Transverse colon (tissue), 4 donors: Measurements from ENCODE around the gene HRAS. TPM values are rescaled to one million over a fixed set of nuclear protein-coding genes. Genes with fewer than 3 reads are reported as not detected.

Source experiments
- DNase-seq: peaks from one replicate; pipeline ENCODE4 v3.0.0-alpha.2; 2019
- H3K27ac ChIP-seq, 4 donors: fragments of 200-600 bp; sonication (generic); 2 replicates each; pipeline ENCODE4 v1.5.1; 2016 to 2018; ENCODE audit warnings: inconsistent platforms in 4 of 4
- H3K27me3 ChIP-seq: fragments of 200-600 bp; sonication (generic); 2 replicates; pipeline ENCODE4 v1.5.1; 2017; ENCODE audit warnings: inconsistent platforms
- H3K36me3 ChIP-seq, 4 donors: fragments of 200-600 bp; sonication (generic); 2 replicates each; pipeline ENCODE4 v1.5.1; 2017 to 2019; ENCODE audit warnings: inconsistent platforms in 4 of 4
- H3K4me1 ChIP-seq, 4 donors: fragments of 200-600 bp; sonication (generic); 2 replicates each; pipeline ENCODE4 v1.5.1; 2017 to 2020; ENCODE audit warnings: inconsistent platforms in 4 of 4
- H3K4me3 ChIP-seq, 4 donors: fragments of 200-600 bp; sonication (generic); 1 replicate in 1 of 4; 2 replicates in 3 of 4; pipeline versions ENCODE4 v1.5.1 to v1.6.1; 2017 to 2019; ENCODE audit warnings: inconsistent platforms in 4 of 4
- H3K9me3 ChIP-seq, 2 donors: fragments of 200-600 bp; sonication (generic); 2 replicates each; pipeline ENCODE4 v1.5.1; 2017 to 2019; ENCODE audit warnings: inconsistent platforms in 2 of 2
- CTCF ChIP-seq, 5 experiments: fragments of 200-600 bp in 3 of 5; fragments of 450-650 bp in 2 of 5; sonication (generic) in 3 of 5; IDR thresholded peaks; 1 replicate in 2 of 5; 2 replicates in 3 of 5; pipeline ENCODE4 v1.5.1; 2016 to 2017; ENCODE audit warnings: antibody characterized with exemption in 5 of 5, inconsistent platforms in 3 of 5, mild to moderate bottlenecking in 2 of 5, moderate library complexity in 1 of 5
- EP300 ChIP-seq: sonication (generic); formaldehyde crosslinking; IDR thresholded peaks from one replicate; pipeline ENCODE4 v1.6.1; 2017; ENCODE audit warnings: antibody characterized with exemption, low read depth
- POLR2A ChIP-seq: fragments of 450-650 bp; IDR thresholded peaks from one replicate; pipeline ENCODE4 v1.6.1; 2016; ENCODE audit warnings: antibody characterized with exemption, mild to moderate bottlenecking, moderate library complexity
- POLR2AphosphoS5 ChIP-seq, 3 donors: sonication (generic); formaldehyde crosslinking; IDR thresholded peaks; one replicate each; pipeline ENCODE4 v1.6.1; 2016; ENCODE audit warnings: antibody characterized with exemption in 3 of 3
- WGBS, 2 donors: methylation state at CpG; one replicate each; pipeline ENCODE4 v1.1.5; 2018; ENCODE audit warnings: low coverage in 1 of 2; 5-methylcytosine and 5-hydroxymethylcytosine counted together
- in situ Hi-C, 4 donors: fragments of 200-750 bp; cut with MboI; loops; one replicate each; pipeline versions ENCODE4 v1.15.0 to v1.15.1; 2017; ENCODE audit warnings: low sequenced_read_pairs in 3 of 4, low pct_ligation_motif_present in 1 of 4, low pct_unique_long_range_greater_than_20kb in 1 of 4
- intact Hi-C: fragments of 100-400 bp; cut with DNase I; formaldehyde crosslinking; loops from one replicate; pipeline ENCODE4 v1.15.1; 2023; ENCODE audit warnings: low total_unique reads
- total RNA-seq, 4 donors: library from RNA; depleted of rRNA; stranded (reverse); fragments of >200 nt; gene quantifications; one replicate each; pipeline ENCODE4 v1.1.0, GENCODE V29; 2016

Gene HRAS
- total RNA-seq, 4 donors from 2014 or later = 31.0 to 57.1 (median 33.9) TPM

DNA sequence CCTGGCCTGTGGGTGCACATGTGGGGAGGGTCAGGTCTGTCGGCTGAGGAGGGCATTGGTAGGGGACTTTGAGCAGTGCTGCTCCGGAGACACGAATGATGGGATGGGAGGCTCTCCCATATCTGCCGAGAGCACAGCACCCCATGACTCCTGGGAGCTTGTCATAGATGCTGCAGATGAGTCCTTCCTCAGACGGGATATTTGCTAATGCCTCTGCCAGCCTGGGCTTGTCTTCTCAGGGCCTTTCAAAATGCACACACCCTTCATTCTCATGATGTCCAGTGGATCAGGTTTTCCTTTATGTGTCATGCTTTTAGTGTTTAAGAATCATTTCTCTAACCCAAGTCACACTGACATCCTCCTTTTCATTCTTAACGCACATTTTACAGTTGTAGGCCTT lies 20.2 kb downstream of the HRAS start:
- H3K4me1 ChIP-seq = peaks cover 0 to 12% (median 4%) of the 10 kb centered on the region in 4 donors
- no peak overlapping the region for H3K27ac ChIP-seq
- no peaks in the 10 kb centered on the region for H3K27me3 ChIP-seq
- peaks cover 0 to 7% of the 10 kb centered on the region in 2 donors for H3K9me3 ChIP-seq
- intact Hi-C loops = no loop called here
- TF ChIP-seq POLR2A (no peak), EP300 (no peak), POLR2AphosphoS5 (IDR thresholded peaks at IDR 0.05) (no peak), CTCF (IDR thresholded peaks at IDR 0.05) (no peak)
- DNase-seq = no peak
- H3K36me3 ChIP-seq = no peaks in the 10 kb centered on the region
- in situ Hi-C loops = no loop called here
- 91 to 98% methylated on average over 5 to 6 of the region's 6 CpGs for WGBS, 2 donors
- H3K4me3 ChIP-seq = no peak overlapping the region

- Histone ChIP-seq H3K9me3 (peaks cover 0 to 7% of the 10 kb centered on the region in 2 donors), H3K4me3 (no peak overlapping the region), H3K27ac (no peak overlapping the region), H3K36me3 (no peaks in the 10 kb centered on the region), H3K27me3 (no peaks in the 10 kb centered on the region), H3K4me1 (peaks cover 0 to 12% (median 4%) of the 10 kb centered on the region in 4 donors)
- no peak for DNase-seq
- TF ChIP-seq POLR2A (no peak), CTCF (IDR thresholded peaks at IDR 0.05) (no peak), EP300 (no peak), POLR2AphosphoS5 (IDR thresholded peaks at IDR 0.05) (no peak)
- WGBS, 2 donors = 88 to 100% methylated on average over 5 to 10 of the region's 10 CpGs
- in situ Hi-C loops = no loop called here
- intact Hi-C loops = no loop called here
These were observed 20.8 kb downstream of the HRAS start for GRCh38 chr11:514606-515005.

DNA sequence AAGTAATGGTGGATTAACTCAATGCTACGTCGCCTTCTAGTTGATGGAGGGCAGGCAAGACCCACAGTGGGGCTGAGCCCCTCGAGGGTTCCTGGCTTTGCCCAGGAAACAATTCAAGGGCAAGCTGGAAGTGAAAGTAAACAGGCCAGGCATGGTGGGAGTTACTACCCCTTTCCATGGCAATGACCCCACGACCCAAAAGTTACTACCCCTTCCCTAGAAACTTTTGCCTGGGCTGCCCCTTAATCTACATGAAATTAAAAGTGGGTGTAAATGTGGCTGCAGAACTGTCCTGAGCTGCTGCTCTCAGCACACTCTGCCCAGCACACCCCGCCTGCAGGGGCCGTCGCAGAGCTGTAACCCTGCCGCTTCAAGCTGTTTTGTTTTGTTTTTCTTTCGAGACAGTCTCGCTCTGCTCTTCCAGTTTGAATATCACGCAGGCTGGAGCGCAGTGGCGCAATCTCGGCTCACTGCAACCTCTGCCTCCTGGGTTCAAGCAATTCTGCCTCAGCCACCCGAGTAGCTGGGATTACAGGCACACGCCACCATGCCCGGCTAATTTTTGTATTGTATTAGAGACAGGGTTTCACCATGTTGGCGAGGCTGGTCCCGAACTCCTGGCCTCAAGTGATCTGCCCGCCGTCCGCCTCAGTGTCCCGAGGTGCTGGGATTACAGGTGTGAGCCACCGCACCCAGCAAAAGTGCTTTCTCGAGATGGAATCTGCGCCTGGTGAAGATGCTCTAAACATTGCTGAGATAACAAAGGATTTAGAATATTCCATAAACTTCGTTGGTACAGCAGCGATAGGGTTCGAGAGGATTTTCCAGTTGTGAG lies 22.4 kb downstream of the HRAS start:
- peaks cover 0 to 8% (median under 1%) of the 10 kb centered on the region in 4 donors for H3K4me1 ChIP-seq
- no peak overlapping the region for H3K27ac ChIP-seq
- TF ChIP-seq POLR2AphosphoS5 (IDR thresholded peaks at IDR 0.05) (no peak), POLR2A (no peak), EP300 (no peak), CTCF (IDR thresholded peaks at IDR 0.05) (no peak)
- H3K27me3 ChIP-seq = no peaks in the 10 kb centered on the region
- DNase-seq = no peak
- in situ Hi-C loops (no loop called here), intact Hi-C loops (no loop called here)
- peaks cover 0 to 7% of the 10 kb centered on the region in 2 donors for H3K9me3 ChIP-seq
- 91 to 92% methylated on average over 13 to 29 of the region's 29 CpGs for WGBS, 2 donors
- no peaks in the 10 kb centered on the region for H3K36me3 ChIP-seq
- H3K4me3 ChIP-seq = no peak overlapping the region

- Histone ChIP-seq H3K4me1 (peaks cover 13 to 32% (median 28%) of the 10 kb centered on the region in 4 donors), H3K27ac (no peak overlapping the region), H3K27me3 (no peaks in the 10 kb centered on the region), H3K4me3 (no peak overlapping the region), H3K9me3 (no peaks in the 10 kb centered on the region), H3K36me3 (no peaks in the 10 kb centered on the region)
- in situ Hi-C loops (no loop called here), intact Hi-C loops (loop anchor here (10.0 kb wide), 2 partner anchors 54 to 104 kb away; partner anchors contain the start of gene PTDSS2)
- 90 to 91% methylated on average over 4 to 5 of the region's 5 CpGs for WGBS, 2 donors
- TF ChIP-seq POLR2AphosphoS5 (IDR thresholded peaks at IDR 0.05) = no peak
- no peak for TF ChIP-seq EP300
- no peak for TF ChIP-seq POLR2A
- no peak for TF ChIP-seq CTCF (IDR thresholded peaks at IDR 0.05)
- no peak for DNase-seq
These were observed 26.4 kb downstream of the HRAS start for GRCh38 chr11:508956-509355.
